Endothelial cell of umbilical vein (primary cell): ENCODE measurements around the gene ZDHHC6. TPM values are rescaled to one million over a fixed set of nuclear protein-coding genes. Genes with fewer than 3 reads are reported as not detected.

Experiments used
- BruUV-seq: library from RNA; stranded (reverse); fragments of 400-500 nt; replicated peaks from 2 replicates; lab custom pipeline; 2021; lab: Mats Ljungman, UMichigan
- CTCF ChIA-PET: fragments of 300-600, 350-600 bp; sonication (Branson Sonifier 250); formaldehyde crosslinking; loops from one replicate; lab custom pipeline; 2021; ENCODE audit warnings: antibody characterized with exemption, inconsistent platforms; lab: Charles Lee
- POLR2A ChIA-PET: fragments of 300-600, 350-600 bp; sonication (Branson Sonifier 250); formaldehyde crosslinking; loops from one replicate; lab custom pipeline; 2021; ENCODE audit warnings: antibody characterized with exemption, inconsistent platforms; lab: Charles Lee
- DNase-seq: peaks from one replicate; pipeline ENCODE4 v3.0.0-alpha.2; 2011; ENCODE audit warnings: low read depth, low spot score
- FAIRE-seq: peaks from 2 replicates; lab custom pipeline; 2011; peaks lifted over from hg19 to GRCh38; lab: Jason Lieb, UNC
- H2AFZ ChIP-seq: 2 replicates; pipeline ENCODE4 v1.6.0; 2012; ENCODE audit warnings: low read depth, low read length, control low read depth, inconsistent platforms
- H3K27ac ChIP-seq: 2 replicates; pipeline ENCODE4 v1.5.1; 2011; ENCODE audit warnings: low read depth, mild to moderate bottlenecking, control low read depth, low read length, moderate library complexity; ENCODE audit not compliant: insufficient read depth
- H3K27me3 ChIP-seq, 2 experiments: 2 replicates each; pipeline versions ENCODE4 v1.6.0 to v1.6.1; 2011; ENCODE audit warnings: low read length in 2 of 2, mixed read lengths in 1 of 2; ENCODE audit not compliant: control insufficient read depth in 2 of 2, insufficient read depth in 2 of 2
- H3K36me3 ChIP-seq, 2 experiments: 2 replicates in 1 of 2; 3 replicates in 1 of 2; pipeline ENCODE4 v1.5.1; 2011; ENCODE audit warnings: low read length in 2 of 2, mild to moderate bottlenecking in 1 of 2, moderate library complexity in 1 of 2; ENCODE audit not compliant: control insufficient read depth in 2 of 2, insufficient read depth in 2 of 2; ENCODE audit errors: extremely low read depth in 1 of 2
- H3K4me1 ChIP-seq: 3 replicates; pipeline ENCODE4 v1.5.1; 2011; ENCODE audit warnings: mild to moderate bottlenecking, low read length; ENCODE audit not compliant: control insufficient read depth, insufficient read depth; ENCODE audit errors: extremely low read depth
- H3K4me2 ChIP-seq: 2 replicates; pipeline ENCODE4 v1.6.1; 2011; ENCODE audit warnings: low read length, control low read depth, mixed read lengths; ENCODE audit not compliant: insufficient read depth
- H3K4me3 ChIP-seq, 3 experiments: fragments of 200-600 bp in 1 of 3; sonication (generic), shearing (Covaris generic) in 1 of 3; replicated peaks in 1 of 3; 2 replicates each; pipeline ENCODE4 v1.5.1; 2011 to 2016; ENCODE audit warnings: control low read depth in 3 of 3, low read length in 3 of 3, mild to moderate bottlenecking in 2 of 3, inconsistent platforms in 1 of 3, low read depth in 1 of 3, moderate library complexity in 1 of 3; ENCODE audit not compliant: insufficient read depth in 1 of 3
- H3K79me2 ChIP-seq: 2 replicates; pipeline ENCODE4 v1.6.0; 2012; ENCODE audit warnings: low read length, inconsistent platforms; ENCODE audit not compliant: control insufficient read depth, insufficient read depth
- H3K9ac ChIP-seq: replicated peaks from 2 replicates; pipeline ENCODE3; 2011; ENCODE audit warnings: low read length, control low read depth; ENCODE audit not compliant: insufficient read depth; ENCODE audit errors: extremely low read depth
- H3K9me1 ChIP-seq: replicated peaks from 3 replicates; pipeline ENCODE4 v1.6.0; 2011; ENCODE audit warnings: mild to moderate bottlenecking, low read length; ENCODE audit not compliant: control insufficient read depth, insufficient read depth; ENCODE audit errors: extremely low read depth
- H3K9me3 ChIP-seq: replicated peaks from 2 replicates; pipeline ENCODE4 v1.5.1; 2012; ENCODE audit warnings: low read length, inconsistent platforms; ENCODE audit not compliant: control insufficient read depth, insufficient read depth
- H4K20me1 ChIP-seq: replicated peaks from 2 replicates; pipeline ENCODE3; 2011; ENCODE audit warnings: mild to moderate bottlenecking, low read length; ENCODE audit not compliant: control insufficient read depth, insufficient read depth; ENCODE audit errors: extremely low read depth
- CTCF ChIP-seq, 2 donors: IDR thresholded peaks; 1 replicate in 1 of 2; 2 replicates in 1 of 2; pipeline ENCODE4 v1.5.1; 2011; ENCODE audit warnings: low read length in 2 of 2, mild to moderate bottlenecking in 2 of 2, moderate library complexity in 2 of 2, control low read depth in 1 of 2, inconsistent platforms in 1 of 2, low read depth in 1 of 2; ENCODE audit not compliant: insufficient read depth in 1 of 2; ENCODE audit errors: extremely low read depth in 1 of 2
- EZH2 ChIP-seq: IDR thresholded peaks from 2 replicates; pipeline ENCODE4 v1.6.1; 2012; ENCODE audit warnings: borderline replicate concordance, low read depth, mild to moderate bottlenecking, moderate library complexity, low read length, inconsistent platforms; ENCODE audit not compliant: severe bottlenecking
- FOS ChIP-seq: IDR thresholded peaks from 2 replicates; pipeline ENCODE4 v1.6.1; 2011; ENCODE audit warnings: mild to moderate bottlenecking, low read length, moderate library complexity, borderline replicate concordance; ENCODE audit not compliant: insufficient read depth
- GATA2 ChIP-seq: IDR thresholded peaks from 2 replicates; pipeline ENCODE4 v1.7.0; 2011; ENCODE audit warnings: low read depth, mild to moderate bottlenecking, moderate library complexity, mixed read lengths, low read length; ENCODE audit not compliant: insufficient read length, insufficient read depth
- JUN ChIP-seq: IDR thresholded peaks from 2 replicates; pipeline ENCODE4 v1.6.1; 2011; ENCODE audit warnings: borderline replicate concordance, low read depth; ENCODE audit not compliant: insufficient read length, insufficient read depth
- MAX ChIP-seq: IDR thresholded peaks from 2 replicates; pipeline ENCODE4 v1.6.1; 2011; ENCODE audit not compliant: insufficient read depth, insufficient read length
- MYC ChIP-seq: IDR thresholded peaks from one replicate; pipeline ENCODE4 v1.6.1; 2011; ENCODE audit warnings: mild to moderate bottlenecking, low read depth, low read length
- POLR2A ChIP-seq: IDR thresholded peaks from 2 replicates; pipeline ENCODE4 v1.6.1; 2012; ENCODE audit warnings: low read depth, mild to moderate bottlenecking, control low read depth, low read length
- POLR2AphosphoS5 ChIP-seq: IDR thresholded peaks from 2 replicates; pipeline ENCODE4 v1.6.1; 2012; ENCODE audit warnings: low read depth, mild to moderate bottlenecking, control low read depth, low read length, moderate library complexity; ENCODE audit not compliant: insufficient read depth
- dilution Hi-C: fragments of 300-500 bp; cut with MboI; formaldehyde crosslinking; loops from one replicate; pipeline ENCODE4 v1.15.0; 2019; ENCODE audit warnings: low sequenced_read_pairs; ENCODE audit not compliant: extremely low pct_ligation_motif_present
- intact Hi-C: fragments of 100-400 bp; cut with micrococcal nuclease; formaldehyde crosslinking; loops from one replicate; pipeline ENCODE4 v1.10.0; 2022
- polyA plus RNA-seq, 4 experiments: library from polyadenylated mRNA; depleted of rRNA in 3 of 4; stranded (reverse) in 3 of 4; unstranded in 1 of 4; fragments of >200 nt; gene quantifications; 2 replicates each; pipeline versions ENCODE4 v1.2.1 to v1.2.3, GENCODE V29; 2011 to 2012; ENCODE audit warnings: missing spikeins in 1 of 4
- total RNA-seq: library from RNA; stranded (reverse); gene quantifications from 2 replicates; pipeline ENCODE4 v1.2.3, GENCODE V29; 2021

ZDHHC6 gene
- total and polyA plus RNA-seq, 2 donors (not counting 3 experiments of a cell fraction or from before 2014, with no cell fraction given) = 21.6 to 41.9 TPM

GRCh38 chr10:112412696-112413095 is 34.0 kb downstream of the ZDHHC6 start:
- TF ChIP-seq GATA2 = no peak
- TF ChIP-seq CTCF (IDR thresholded peaks at IDR 0.05; ENCODE audit: extremely low read depth in 1 of 2, insufficient read depth in 1 of 2, low read depth in 1 of 2, low read length in 2 of 2) = no peak
- TF ChIP-seq MAX = no peak
- no peak for TF ChIP-seq EZH2
- no peak for TF ChIP-seq MYC
- TF ChIP-seq FOS = no peak
- no peak for TF ChIP-seq POLR2A
- TF ChIP-seq JUN = no peak
- no peak for TF ChIP-seq POLR2AphosphoS5
- Histone ChIP-seq H3K27ac (no peak overlapping the region), H2AFZ (no peak overlapping the region), H3K4me2 (no peak overlapping the region), H3K79me2 (no peaks in the 10 kb centered on the region), H3K36me3 (no peaks in the 10 kb centered on the region), H3K9ac (no peak overlapping the region), H3K27me3 (no peaks in the 10 kb centered on the region), H3K4me3 (no peak overlapping the region), H4K20me1 (no peaks in the 10 kb centered on the region), H3K4me1 (no peaks in the 10 kb centered on the region), H3K9me3 (no peaks in the 10 kb centered on the region), H3K9me1 (no peaks in the 10 kb centered on the region)
- POLR2A ChIA-PET = no interaction called here
- no peak for DNase-seq
- FAIRE-seq = no peak
- CTCF ChIA-PET = interaction anchor here (1.2 kb wide), 1 partner anchor 13 kb away, joined by 5 read pairs; no protein-coding TSS in a partner anchor
- intact Hi-C loops (no loop called here), dilution Hi-C loops (no loop called here)
- no TSS peak for BruUV-seq
